ENCODE measurements around the gene PNMA6E. TPM values are rescaled to one million over a fixed set of nuclear protein-coding genes. Genes with fewer than 3 reads are reported as not detected.

Gene PNMA6E
- total RNA-seq, 1 donor from 2014 or later = not detected

DNA sequence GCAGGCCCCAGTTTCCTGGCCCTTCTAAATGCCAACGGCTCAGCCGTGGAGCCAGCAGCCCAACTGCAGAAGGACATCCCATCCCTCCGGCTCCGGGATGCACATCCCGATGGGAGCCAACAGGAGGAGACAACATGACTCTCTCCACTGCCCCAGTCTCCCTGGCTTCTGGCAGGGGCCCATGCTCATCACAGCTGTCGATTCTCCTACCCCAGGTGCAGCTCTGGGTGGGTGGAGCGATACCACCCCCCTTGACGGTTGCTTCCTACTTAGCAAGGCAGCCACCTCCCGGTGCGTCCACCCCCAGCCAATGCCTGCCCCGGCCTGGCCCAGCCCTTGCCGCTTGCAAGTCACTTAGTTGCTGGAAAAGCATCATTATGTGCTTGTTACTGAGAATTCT lies 47.7 kb downstream of the PNMA6E start:
- H3K27ac Mint-ChIP-seq (ENCODE audit: unreplicated experiment) = no peak overlapping the region
- Histone ChIP-seq H2AFZ (ENCODE audit: low read depth, low read length) (no peak overlapping the region), H3K27me3 (ENCODE audit: insufficient read depth, low read length) (no peaks in the 10 kb centered on the region), H4K20me1 (ENCODE audit: insufficient read depth, low read length) (no peaks in the 10 kb centered on the region), H3K9me3 (ENCODE audit: insufficient read depth, low read depth, low read length) (no peaks in the 10 kb centered on the region), H3K9ac (ENCODE audit: low read length) (no peak overlapping the region), H3K79me2 (ENCODE audit: insufficient read depth, low read length) (no peaks in the 10 kb centered on the region), H3K36me3 (ENCODE audit: insufficient read depth, low read length) (no peaks in the 10 kb centered on the region), H3K4me2 (ENCODE audit: low read length) (no peak overlapping the region), H3K27ac (ENCODE audit: low read depth, low read length) (no peak overlapping the region), H3K4me3 (ENCODE audit: insufficient read depth, low read depth, low read length) (no peak overlapping the region), H3K4me1 (ENCODE audit: insufficient read depth, low read length) (no peaks in the 10 kb centered on the region)
- no peaks in the 10 kb centered on the region for H3K4me1 Mint-ChIP-seq (ENCODE audit: low read depth, unreplicated experiment)
- FAIRE-seq (no peak), DNase-seq (ENCODE audit: low read depth) (no peak)
- H3K27me3 Mint-ChIP-seq (ENCODE audit: low read depth, unreplicated experiment) = no peaks in the 10 kb centered on the region
- peaks cover 2% of the 10 kb centered on the region for H3K36me3 Mint-ChIP-seq (ENCODE audit: low read depth, unreplicated experiment)
- no peak overlapping the region for H3K4me3 Mint-ChIP-seq (ENCODE audit: unreplicated experiment)
- no peaks in the 10 kb centered on the region for H3K9me3 Mint-ChIP-seq (ENCODE audit: unreplicated experiment)
- TF ChIP-seq, protein P1, sequence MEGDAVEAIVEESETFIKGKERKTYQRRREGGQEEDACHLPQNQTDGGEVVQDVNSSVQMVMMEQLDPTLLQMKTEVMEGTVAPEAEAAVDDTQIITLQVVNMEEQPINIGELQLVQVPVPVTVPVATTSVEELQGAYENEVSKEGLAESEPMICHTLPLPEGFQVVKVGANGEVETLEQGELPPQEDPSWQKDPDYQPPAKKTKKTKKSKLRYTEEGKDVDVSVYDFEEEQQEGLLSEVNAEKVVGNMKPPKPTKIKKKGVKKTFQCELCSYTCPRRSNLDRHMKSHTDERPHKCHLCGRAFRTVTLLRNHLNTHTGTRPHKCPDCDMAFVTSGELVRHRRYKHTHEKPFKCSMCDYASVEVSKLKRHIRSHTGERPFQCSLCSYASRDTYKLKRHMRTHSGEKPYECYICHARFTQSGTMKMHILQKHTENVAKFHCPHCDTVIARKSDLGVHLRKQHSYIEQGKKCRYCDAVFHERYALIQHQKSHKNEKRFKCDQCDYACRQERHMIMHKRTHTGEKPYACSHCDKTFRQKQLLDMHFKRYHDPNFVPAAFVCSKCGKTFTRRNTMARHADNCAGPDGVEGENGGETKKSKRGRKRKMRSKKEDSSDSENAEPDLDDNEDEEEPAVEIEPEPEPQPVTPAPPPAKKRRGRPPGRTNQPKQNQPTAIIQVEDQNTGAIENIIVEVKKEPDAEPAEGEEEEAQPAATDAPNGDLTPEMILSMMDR (IDR thresholded peaks at IDR 0.05; ENCODE audit: insufficient read depth, low read depth, low read length) = no peak
- no peak for TF ChIP-seq EZH2 (IDR thresholded peaks at IDR 0.05; ENCODE audit: insufficient read depth, low read length)

DNA sequence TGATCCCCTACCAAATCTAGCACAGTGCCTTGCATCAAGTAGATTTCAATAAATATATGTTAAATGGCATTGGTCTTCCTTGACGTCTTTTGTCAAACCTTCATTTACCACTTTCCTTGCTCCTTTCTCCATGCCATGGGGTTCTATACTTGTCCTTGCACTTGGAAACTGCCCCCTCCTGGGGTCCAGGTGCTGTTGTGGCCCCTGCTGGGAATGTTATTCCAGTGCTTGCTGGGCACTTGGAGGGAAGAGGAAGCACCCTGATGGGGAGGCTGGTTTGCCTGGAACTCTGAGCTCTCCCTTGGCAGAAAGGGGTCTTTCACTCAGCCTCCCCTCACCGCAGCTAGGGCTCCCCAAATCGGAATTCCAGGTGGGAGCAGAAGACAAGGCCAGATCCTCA lies 48.3 kb downstream of the PNMA6E start:
- no peaks in the 10 kb centered on the region for H3K9me3 ChIP-seq (ENCODE audit: insufficient read depth, low read depth, low read length)
- peaks cover 2% of the 10 kb centered on the region for H3K36me3 Mint-ChIP-seq (ENCODE audit: low read depth, unreplicated experiment)

DNA sequence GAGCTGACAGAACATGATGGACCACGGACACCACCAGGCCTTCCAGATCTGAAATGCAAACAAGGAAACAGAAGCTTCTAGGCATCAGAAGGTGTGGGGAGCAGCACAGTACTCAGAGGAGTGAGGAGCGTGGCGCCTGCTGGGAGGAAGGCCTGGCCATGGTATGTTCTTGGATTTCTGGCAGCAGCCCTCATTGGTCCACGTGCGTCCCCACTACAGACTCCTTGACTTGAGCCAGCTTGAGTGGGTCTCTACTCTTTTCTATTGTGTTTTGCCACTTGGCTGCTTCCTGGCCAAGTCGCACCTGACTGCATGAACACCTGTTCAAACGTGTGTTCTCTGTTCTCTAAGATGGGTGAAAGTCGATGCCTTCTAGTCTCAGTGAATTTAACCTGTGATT lies 49.2 kb downstream of the PNMA6E start:
- peak; percentile 65 for FAIRE-seq
- H3K4me3 ChIP-seq (ENCODE audit: insufficient read depth, low read depth, low read length) = no peak overlapping the region

More for the DNA sequence above, 48.3 kb downstream of the PNMA6E start:
- Histone ChIP-seq H3K36me3 (ENCODE audit: insufficient read depth, low read length) (peaks cover 2% of the 10 kb centered on the region), H3K27me3 (ENCODE audit: insufficient read depth, low read length) (no peaks in the 10 kb centered on the region), H3K27ac (ENCODE audit: low read depth, low read length) (no peak overlapping the region), H3K4me3 (ENCODE audit: insufficient read depth, low read depth, low read length) (no peak overlapping the region), H2AFZ (ENCODE audit: low read depth, low read length) (no peak overlapping the region), H3K9ac (ENCODE audit: low read length) (no peak overlapping the region), H3K79me2 (ENCODE audit: insufficient read depth, low read length) (no peaks in the 10 kb centered on the region), H3K4me2 (ENCODE audit: low read length) (no peak overlapping the region), H4K20me1 (ENCODE audit: insufficient read depth, low read length) (no peaks in the 10 kb centered on the region), H3K4me1 (ENCODE audit: insufficient read depth, low read length) (no peaks in the 10 kb centered on the region)
- no peaks in the 10 kb centered on the region for H3K4me1 Mint-ChIP-seq (ENCODE audit: low read depth, unreplicated experiment)
- no peak for FAIRE-seq
- no peak overlapping the region for H3K27ac Mint-ChIP-seq (ENCODE audit: unreplicated experiment)
- no peaks in the 10 kb centered on the region for H3K9me3 Mint-ChIP-seq (ENCODE audit: unreplicated experiment)
- DNase-seq (ENCODE audit: low read depth) = no peak
- no peak for TF ChIP-seq EZH2 (IDR thresholded peaks at IDR 0.05; ENCODE audit: insufficient read depth, low read length)
- TF ChIP-seq, protein P1 (IDR thresholded peaks at IDR 0.05; ENCODE audit: insufficient read depth, low read depth, low read length) = no peak
- no peaks in the 10 kb centered on the region for H3K27me3 Mint-ChIP-seq (ENCODE audit: low read depth, unreplicated experiment)
- no peak overlapping the region for H3K4me3 Mint-ChIP-seq (ENCODE audit: unreplicated experiment)

More for the DNA sequence above, 49.2 kb downstream of the PNMA6E start:
- H3K4me1 ChIP-seq (ENCODE audit: insufficient read depth, low read length) = no peaks in the 10 kb centered on the region
- Mint-ChIP-seq H3K36me3 (ENCODE audit: low read depth, unreplicated experiment) (no peaks in the 10 kb centered on the region), H3K9me3 (ENCODE audit: unreplicated experiment) (no peaks in the 10 kb centered on the region), H3K4me1 (ENCODE audit: low read depth, unreplicated experiment) (no peaks in the 10 kb centered on the region), H3K27ac (ENCODE audit: unreplicated experiment) (no peak overlapping the region), H3K4me3 (ENCODE audit: unreplicated experiment) (no peak overlapping the region), H3K27me3 (ENCODE audit: low read depth, unreplicated experiment) (no peaks in the 10 kb centered on the region)
- no peak for DNase-seq (ENCODE audit: low read depth)
- no peak overlapping the region for H3K4me2 ChIP-seq (ENCODE audit: low read length)
- no peak overlapping the region for H2AFZ ChIP-seq (ENCODE audit: low read depth, low read length)
- no peaks in the 10 kb centered on the region for H3K79me2 ChIP-seq (ENCODE audit: insufficient read depth, low read length)
- H3K9ac ChIP-seq (ENCODE audit: low read length) = no peak overlapping the region
- TF ChIP-seq, protein P1 (IDR thresholded peaks at IDR 0.05; ENCODE audit: insufficient read depth, low read depth, low read length) = no peak
- no peak for TF ChIP-seq EZH2 (IDR thresholded peaks at IDR 0.05; ENCODE audit: insufficient read depth, low read length)
- no peaks in the 10 kb centered on the region for H3K27me3 ChIP-seq (ENCODE audit: insufficient read depth, low read length)
- no peaks in the 10 kb centered on the region for H4K20me1 ChIP-seq (ENCODE audit: insufficient read depth, low read length)
- no peak overlapping the region for H3K27ac ChIP-seq (ENCODE audit: low read depth, low read length)
- peaks cover 2% of the 10 kb centered on the region for H3K36me3 ChIP-seq (ENCODE audit: insufficient read depth, low read length)
- H3K9me3 ChIP-seq (ENCODE audit: insufficient read depth, low read depth, low read length) = no peaks in the 10 kb centered on the region

All from astrocyte (in vitro differentiated cells and primary cell).